ENCODE results near the gene AGPAT3.

Gene AGPAT3

DNA sequence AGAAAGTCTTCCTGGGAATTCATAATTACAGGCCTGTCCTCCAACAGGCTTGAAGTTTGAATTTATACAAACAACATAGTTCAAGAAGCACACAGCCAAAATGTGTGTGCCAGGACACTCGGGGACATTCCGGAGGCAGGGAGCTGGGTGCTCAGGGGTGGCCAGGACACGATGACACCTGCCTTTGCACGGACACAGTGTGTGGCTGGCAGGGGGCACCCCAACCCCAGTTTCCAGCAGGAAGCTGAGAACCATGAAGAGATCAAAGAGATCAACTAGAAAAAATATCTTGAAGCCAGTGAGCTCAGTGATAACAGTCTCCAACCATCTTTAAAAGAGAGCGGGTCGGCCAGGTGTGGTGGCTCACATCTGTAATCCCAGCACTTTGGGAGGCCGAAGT is 114.6 kb downstream of the AGPAT3 start:
- DNase-seq (ENCODE audit: low read depth), result no peak

DNA sequence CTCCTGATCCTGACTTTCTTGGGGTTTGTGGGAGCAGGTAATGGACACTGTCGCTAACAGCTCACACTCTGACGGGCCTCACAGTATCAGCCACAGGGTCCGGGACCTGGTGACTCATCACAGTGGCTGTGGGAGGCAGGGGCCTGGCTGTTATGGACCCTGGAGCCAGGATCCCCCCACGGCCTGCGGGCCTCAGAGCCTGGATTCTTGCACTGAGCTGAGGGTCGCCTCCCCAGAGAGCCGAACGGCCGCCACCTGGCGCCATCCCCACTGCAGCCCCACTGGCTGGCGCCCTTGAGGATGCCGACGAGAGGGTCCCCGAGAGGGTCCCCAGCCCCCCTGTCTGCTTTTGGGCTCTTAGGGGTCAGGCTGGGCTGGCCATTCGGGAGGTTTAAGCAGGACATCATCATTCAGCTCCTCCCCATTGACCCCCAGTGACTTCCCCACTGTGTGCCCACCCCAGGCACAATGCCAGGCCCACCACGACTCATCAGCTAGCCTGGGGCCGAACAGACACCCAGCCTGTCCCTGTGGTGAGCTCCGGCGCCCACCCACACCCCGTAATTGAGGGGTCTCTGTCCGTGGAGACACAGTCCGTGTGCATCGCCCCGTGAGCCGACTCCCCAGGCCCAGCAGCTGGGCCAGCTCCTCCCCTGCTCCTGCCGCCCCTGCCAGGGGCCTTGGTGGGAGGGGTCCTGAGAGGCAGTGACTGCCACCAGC is 116.3 kb downstream of the AGPAT3 start:
- no peak for DNase-seq (ENCODE audit: low read depth)

DNA sequence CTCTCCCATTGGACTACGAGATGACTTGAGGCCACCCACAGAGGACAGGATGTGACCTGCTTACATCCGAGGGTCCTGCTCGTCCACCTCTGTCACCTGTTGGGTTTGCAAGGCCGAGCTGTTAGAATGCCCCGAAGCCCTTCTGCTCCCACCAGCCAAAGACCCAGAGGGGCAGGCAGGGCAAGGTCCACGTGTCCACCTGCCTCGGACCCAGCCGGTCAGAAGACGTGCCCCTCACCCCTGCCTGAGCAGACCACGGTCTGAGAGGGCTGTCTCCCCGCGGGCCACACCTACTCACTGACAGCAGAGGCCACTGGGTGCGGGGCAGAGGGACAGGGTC is 116.8 kb downstream of the AGPAT3 start:
- DNase-seq (ENCODE audit: low read depth), result no peak

DNA sequence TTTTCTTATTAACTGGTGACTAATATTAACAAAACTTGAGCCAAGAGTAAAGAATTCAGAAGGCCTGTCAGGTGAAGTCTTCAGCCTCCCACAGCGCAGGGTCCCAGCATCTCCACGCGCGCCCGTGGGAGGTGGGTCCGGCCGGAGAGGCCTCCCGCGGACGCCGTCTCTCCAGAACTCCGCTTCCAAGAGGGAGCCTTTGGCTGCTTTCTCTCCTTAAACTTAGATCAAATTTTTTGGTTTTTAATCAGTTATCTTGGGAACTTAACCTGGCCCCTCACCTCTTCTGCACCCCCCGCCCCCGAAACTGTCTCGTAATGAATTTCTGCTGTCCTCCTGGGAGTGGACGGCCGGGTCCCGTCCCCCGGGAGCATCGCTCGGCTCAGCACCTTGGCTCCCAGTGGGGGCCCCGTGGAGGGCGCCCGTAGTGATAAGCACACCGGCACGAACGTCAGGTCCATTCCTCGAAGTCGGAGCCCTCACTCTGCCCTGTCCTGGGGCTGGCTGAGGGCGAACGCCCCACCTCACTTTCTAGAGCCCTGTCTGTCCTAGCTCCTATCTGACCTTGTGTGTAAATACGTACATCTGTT is 117.6 kb downstream of the AGPAT3 start:
- no peak for DNase-seq (ENCODE audit: low read depth)

DNA sequence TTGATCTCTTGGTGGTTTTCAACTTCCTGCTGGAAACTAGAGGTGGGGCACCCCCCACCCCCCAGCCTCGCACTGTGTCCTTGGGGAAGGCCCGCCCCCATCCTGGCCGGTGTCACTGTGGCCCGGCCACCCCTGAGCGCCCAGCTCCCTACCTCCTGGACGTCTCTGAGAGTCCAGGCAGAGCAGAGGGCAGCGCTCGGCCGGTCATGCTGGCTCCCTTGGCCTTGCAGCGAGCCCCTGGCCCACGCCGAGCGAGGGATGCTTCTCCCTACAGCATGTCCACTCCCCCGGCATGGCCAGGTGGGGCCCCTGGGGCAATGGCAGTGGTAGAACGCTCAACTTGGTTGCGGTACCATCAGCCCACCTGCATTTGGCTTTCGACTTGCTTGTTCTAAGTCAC is 118.4 kb downstream of the AGPAT3 start:
- no peak for DNase-seq (ENCODE audit: low read depth)

DNA sequence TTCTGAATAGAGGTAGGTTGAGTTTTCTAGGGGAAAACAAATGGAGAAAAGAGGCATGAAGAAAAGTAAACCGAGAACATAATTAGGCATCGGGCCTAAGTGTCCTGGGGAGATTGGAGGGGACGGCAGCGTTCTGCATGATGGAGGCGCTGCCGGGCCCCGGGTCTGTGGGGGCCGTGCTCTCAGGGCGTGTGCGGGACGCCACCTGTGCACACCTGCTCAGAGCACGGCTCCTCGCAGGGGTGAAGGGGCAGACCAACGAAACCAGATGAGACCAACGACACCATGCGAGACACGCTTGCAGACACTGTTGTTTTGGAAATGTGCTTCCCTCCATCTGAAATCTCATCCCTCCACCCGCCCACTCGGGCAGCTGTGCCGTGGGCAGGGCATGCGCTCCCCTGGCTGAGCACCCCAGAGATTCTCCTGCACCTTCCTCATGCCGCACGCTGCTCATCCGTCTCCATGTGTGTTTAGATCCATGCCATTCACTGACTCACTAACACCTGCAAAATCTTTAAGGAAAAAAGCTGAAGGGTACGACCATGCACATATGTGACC is 118.9 kb downstream of the AGPAT3 start:
- DNase-seq (ENCODE audit: low read depth), result no peak

DNA sequence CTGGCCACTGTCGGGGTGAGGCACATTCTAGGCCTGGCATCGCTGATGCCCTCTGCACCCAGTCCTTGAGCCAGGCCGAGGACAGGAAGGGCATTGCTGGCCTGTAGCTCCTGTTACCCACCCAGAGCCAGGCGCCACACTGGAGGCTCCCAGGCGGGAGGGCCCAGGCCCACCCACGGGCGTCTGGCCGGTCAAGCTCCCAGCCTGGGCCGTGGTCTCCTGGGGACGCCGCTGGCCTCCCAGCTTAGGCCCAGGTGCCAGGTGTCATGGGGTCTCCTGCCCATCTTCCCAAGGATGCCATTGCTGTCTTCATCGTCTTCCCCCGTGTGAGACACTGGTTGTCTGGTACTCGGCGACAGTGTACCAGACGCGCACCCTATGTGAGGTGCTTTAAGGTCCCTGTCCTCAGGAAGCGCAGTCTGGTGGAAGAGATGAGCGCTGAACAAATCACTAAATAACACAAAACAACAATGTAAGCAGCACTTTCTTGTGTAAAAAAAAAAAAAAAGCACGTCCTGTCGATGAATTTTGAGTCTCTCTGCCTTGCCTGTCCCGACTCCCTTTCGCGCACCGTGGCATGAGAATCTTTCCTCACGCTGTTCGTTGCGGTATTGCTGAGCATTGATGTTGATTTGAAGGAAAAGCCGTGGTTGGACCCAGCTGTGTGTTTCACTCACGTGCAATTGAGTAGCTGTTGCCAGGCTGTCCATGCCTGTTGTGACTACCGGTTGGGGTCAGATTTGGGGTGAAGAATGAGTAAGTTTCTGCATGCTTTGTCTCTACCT is 120.1 kb downstream of the AGPAT3 start:
- no peak for DNase-seq (ENCODE audit: low read depth)

DNA sequence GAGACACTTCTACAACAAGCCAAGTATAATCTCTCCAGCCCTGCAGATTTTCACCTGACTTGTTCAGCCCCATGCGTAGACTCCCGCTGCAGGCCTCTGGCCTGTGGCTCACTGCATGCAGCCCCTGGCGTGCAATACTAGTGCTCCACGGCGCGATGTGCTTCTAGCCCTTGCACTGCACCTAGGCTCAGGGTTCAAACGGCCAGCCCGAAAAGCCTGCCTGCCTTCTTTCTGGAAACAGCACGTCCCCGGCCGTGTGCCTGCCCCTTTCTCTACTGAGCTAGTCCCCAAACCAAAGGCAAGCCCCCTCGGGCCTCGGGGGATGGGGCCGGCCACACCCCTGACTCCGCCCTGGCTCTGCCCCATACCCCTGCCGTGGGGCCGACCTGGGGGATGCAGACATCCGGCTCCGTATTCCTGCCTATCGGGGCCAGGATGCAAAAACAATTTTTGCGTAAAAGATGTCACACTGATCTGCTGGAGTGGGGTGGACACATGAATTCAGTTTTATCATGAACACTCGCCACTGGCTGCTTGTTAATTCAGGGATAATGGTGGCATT is 120.7 kb downstream of the AGPAT3 start:
- DNase-seq (ENCODE audit: low read depth), result no peak

DNA sequence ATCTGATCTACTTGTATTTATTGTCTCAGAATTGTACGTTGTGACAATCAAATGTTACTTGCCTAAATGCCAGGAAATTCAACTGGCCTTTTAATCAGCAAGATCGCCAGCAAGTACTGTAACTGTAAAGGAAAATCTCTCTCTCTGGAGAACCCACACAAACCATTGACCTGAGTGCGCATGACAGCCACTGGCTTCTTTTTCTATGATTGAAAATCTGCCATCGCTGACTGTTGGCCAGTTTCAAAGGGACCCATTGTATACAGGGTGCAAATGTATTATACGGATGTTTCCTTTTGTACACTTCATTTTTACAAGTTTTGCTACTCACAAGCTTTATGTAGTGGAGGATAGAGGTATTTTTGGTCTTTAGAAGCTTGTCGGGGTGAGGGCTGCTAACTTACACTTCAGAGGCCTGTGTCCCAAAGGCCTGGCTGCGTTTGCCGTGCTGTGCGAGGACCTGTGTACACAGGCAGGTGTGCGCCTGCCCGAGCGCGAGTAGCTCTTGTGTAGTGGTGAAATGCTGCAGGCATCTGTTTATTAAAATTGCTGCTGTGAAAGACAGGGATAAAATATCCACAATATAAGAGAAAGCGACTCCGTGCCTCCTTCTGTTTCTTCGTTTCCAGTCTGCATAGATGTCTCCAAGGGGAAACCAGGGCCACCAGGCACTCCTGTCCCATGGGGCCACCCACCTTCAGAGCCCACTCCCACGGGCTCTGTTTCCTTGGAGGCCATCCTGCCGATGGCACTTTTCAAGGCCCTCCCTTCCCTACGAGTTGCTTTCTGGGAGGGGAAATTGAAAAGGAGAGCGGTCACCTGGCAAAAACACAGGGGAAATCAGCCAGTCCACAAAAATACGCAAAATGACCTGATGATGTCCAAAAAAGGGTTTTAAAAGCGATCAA is 121.8 kb downstream of the AGPAT3 start:
- no peak for DNase-seq (ENCODE audit: low read depth)

DNA sequence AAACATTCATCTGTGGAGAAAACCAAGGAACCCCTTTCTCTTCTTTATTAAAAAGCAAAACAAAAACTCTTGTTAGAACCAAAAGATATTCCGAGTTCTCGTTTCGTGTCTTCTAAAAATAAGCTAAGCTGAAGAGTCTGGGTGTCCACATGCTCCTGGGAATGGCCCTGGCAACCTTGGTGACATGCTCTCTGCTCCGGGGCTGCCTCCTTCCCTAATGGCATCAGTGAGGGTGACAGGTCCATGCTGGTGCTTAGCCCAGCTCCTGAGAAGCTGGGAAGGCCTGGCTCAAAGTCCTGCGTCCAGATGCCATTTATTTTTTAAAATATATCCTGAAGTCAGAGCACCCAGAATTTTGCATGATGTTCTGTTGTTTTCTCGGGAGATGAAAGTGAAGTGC is 122.5 kb downstream of the AGPAT3 start:
- no peak for DNase-seq (ENCODE audit: low read depth)

DNA sequence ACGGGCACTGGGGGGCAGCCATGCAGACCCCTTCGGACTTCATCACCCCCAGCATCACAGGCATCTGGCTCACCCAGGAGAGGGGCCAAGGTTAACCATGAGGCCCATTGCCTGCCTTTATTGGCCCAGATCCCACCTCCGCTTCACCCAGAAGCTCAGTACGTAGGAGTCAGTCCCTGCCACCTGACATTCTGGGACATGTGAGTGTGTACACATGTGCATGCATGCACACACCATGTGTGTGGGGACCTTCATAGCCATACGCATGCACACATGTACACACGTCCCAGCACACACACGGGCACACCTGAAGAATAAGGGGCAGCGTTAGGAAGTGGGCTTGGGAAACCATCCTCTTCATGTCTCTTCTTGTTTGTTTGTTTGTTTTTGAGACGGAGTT is 123.0 kb downstream of the AGPAT3 start:
- no peak for DNase-seq (ENCODE audit: low read depth)

DNA sequence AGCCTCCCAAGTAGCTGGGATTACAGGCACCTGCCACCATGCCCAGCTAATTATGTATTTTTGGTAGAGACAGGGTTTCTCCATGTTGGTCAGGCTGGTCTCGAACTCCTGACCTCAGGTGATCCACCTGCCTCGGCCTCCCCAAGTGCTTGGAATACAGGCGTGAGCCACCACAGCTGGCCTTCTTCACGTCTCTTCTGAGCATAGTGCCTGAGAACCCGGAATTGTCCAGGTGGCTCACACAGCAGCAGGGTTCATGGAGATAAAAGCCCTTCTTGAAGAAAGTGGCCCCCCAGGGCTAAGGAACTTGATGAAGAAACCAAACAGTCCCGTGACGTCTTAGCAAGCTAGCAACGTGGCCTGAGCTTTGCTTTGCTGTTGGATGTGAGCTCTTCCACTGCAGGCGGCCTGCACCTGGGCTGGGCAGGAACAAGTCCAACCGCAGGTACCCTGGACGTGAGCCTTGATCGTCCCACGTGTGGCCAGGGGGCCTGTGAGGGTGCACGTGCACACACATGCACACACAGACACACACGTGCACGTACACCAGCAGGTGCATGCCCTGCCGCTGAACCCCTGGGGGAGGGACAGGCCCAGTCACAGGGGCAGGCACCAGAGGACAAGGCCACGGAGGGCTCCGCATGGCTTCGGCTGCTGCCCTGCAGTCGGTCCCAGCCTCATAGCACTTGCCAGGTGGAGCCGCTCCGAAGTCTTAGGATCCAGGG is 123.6 kb downstream of the AGPAT3 start:
- DNase-seq (ENCODE audit: low read depth), result no peak

DNA sequence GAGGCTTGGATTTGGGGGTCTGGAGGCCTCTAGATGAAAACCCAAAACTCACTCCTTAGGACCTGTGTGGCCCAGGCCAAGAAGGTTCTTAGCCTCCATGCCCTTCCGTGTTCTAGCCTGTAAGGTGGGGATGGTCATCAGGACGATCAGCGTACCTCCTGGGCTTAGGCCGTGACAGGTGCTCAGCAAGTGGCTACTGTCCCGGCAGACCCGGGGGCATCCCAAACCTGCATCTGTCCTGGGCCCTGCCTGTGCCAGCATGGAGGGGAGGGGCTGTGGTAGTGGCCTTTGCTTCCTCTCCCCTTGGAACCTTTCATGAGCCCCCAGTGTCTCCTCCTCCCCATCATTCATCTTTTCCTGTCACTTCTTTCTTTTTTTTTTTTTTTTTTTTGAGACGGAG is 124.4 kb downstream of the AGPAT3 start:
- no peak for DNase-seq (ENCODE audit: low read depth)

DNA sequence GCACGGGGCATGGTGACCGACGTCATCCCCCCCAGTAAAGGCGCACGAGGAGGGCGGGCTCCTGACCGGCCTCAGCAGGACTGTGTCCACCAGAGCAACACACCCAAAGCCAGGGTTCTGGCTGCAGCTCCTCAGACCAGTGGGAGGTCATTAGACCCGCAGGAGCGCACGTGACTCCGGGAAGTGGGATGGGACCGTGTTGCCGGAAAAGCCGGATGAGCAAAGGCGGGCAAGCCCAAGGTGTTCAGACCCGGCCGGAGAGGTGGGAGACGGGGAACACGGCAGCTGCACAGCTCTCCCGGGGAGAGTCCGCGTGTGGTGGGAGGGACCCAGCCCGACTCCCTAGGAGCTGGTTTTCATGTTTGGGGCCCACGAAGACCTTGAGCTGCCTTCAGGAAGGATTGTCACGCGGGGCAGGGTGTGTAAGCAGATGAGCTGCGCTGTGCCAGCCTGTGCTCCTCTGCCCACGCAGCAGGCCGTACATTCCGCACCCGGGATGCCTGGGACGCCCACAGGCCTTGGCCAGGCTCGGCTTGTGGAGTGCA is 126.5 kb downstream of the AGPAT3 start:
- DNase-seq (ENCODE audit: low read depth), result no peak

DNA sequence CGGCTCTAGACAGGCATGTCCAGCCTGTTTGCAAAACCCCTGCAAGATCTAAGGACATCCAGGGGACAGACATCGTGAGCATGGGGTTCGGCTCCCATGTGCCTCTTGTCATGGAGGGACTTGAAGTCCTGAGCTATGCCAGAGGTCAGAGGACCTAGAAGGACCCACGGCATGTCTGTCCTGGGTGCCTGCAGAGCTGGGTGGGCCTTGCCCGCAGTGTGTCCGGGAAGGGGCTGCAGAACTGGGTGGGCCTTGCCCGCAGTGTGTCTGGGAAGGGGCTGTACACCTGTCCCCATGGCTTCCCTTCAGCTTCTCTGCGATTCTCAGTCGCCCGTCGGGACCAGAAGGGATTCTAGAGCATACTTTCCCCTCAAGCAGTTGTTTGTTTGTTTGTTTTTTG is 127.1 kb downstream of the AGPAT3 start:
- DNase-seq (ENCODE audit: low read depth), result no peak

DNA sequence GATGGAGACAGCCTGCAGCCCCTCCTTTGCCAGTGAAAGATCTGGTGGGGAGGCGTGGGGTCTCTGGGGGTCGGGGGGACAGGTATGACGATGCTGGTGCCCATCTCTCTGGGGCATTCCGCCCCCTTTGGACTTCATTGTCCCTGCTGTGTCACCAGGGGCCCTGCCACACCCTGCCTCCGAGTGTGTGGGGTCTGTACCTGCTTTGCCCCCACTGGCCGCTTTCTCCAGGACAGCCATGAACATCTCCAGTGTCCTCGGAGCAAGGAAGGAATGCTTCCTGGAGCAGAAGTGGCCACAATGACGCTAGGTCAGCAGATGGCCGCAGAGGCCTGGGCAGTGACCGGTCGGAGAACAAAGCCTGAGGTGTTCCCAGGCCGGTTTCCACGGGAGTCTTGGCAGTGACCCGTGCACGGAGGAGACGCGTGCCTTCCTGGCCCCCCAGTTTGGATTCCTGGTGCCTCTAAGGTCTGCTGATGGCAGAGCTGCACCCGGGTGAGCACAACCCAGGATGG is 128.5 kb downstream of the AGPAT3 start:
- no peak for DNase-seq (ENCODE audit: low read depth)

DNA sequence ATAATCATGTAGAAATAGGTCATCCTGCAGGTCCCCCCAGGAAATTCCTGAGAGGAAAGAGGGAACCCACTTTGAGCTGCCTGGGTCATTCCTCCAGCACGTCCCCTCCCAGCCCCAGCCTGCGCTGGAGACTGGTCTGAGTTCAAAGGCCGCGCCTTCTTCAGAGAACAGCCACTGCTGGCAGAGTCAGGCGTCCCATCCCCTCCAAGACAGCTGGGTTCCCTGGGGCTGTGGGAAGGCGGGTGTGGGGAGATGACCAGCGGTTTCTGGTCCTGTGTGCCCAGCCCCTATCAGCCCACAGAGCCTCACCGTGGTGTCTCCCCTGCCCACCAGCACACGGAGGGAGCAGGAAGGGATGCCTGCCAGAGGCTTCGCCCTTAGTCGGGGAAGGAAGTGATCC is 129.1 kb downstream of the AGPAT3 start:
- no peak for DNase-seq (ENCODE audit: low read depth)

DNA sequence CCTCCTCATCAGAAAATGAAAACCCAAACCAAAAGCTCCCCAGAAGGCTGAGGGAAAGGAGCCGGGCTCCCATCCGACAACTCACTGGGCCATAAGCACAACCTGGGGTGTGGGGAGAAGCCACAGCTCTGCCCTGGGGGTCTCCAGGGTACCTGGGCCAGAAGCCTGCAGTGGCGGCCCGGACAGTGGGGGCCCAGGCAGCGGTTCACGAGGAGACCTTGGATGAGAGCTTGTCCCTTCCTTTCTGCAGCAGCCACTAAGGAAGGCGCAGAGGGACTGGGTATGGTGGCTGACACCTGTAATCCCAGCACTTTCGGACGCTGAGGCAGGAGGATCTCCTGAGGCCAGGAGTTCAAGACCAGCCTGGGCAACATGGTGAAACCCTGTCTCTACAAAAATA is 129.6 kb downstream of the AGPAT3 start:
- no peak for DNase-seq (ENCODE audit: low read depth)

DNA sequence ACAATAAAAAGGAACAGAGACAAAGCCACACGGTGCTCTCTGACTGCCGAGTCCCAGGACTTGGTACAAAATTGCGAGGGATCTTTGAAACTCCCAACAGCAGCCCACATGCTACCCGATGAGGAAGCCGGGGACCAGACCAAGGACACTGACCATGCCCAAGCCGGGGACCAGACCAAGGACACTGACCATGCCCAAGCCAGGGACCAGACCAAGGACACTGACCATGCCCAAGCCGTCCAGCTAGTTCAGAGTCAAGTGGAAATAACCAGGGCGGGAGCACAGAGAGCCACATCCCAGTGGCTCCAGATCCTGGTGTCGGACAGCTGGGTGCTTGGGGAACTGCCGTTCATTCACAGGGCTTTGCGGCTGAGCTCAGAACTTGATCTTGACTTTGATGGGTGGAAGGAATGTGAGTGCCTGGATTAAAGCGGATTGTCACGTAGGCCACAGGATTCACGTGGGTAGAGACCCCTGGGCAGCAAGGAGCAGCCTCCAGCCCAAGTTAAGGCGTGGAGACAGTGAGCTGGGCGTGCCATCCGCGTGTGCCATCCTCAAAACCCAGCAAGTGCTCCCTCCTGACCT is 130.6 kb downstream of the AGPAT3 start:
- no peak for DNase-seq (ENCODE audit: low read depth)

Measured in CMK (cell line).